Thyroid gland (tissue), 4 donors: ENCODE data around the gene OGG1.

Experiments used
- CTCF ChIP-seq, 6 experiments: fragments of 200-600 bp in 3 of 6; fragments of 450-650 bp in 3 of 6; sonication (generic) in 3 of 6; IDR thresholded peaks; one replicate each; pipeline ENCODE4 v1.5.1; 2016 to 2019; ENCODE audit warnings: antibody characterized with exemption in 6 of 6, mild to moderate bottlenecking in 2 of 6, inconsistent platforms in 1 of 6, moderate library complexity in 1 of 6
- POLR2A ChIP-seq, 2 donors: fragments of 450-650 bp; IDR thresholded peaks; one replicate each; pipeline ENCODE4 v1.6.1; 2017; ENCODE audit warnings: antibody characterized with exemption in 2 of 2, mild to moderate bottlenecking in 2 of 2, moderate library complexity in 1 of 2

GRCh38 chr3:9768141-9768775 is 18.5 kb downstream of the OGG1 start:
- TF ChIP-seq POLR2A (IDR thresholded peaks at IDR 0.05) (no peak), CTCF (IDR thresholded peaks at IDR 0.05) (no peak)
